DND-41 (cell line): ENCODE data around the gene NDUFAF4.

Source experiments
- EZH2 ChIP-seq: IDR thresholded peaks from 3 replicates; pipeline ENCODE4 v1.6.1; 2012; ENCODE audit warnings: borderline replicate concordance, low read depth, mild to moderate bottlenecking, moderate library complexity, low read length, inconsistent platforms; ENCODE audit not compliant: severe bottlenecking
- TF ChIP-seq, protein P1 (sequence below): IDR thresholded peaks from 2 replicates; pipeline ENCODE4 v1.5.1; 2012; ENCODE audit warnings: borderline replicate concordance, low read length, moderate library complexity, mild to moderate bottlenecking; ENCODE audit not compliant: poor library complexity, severe bottlenecking; ENCODE audit errors: extremely low read depth

DNA sequence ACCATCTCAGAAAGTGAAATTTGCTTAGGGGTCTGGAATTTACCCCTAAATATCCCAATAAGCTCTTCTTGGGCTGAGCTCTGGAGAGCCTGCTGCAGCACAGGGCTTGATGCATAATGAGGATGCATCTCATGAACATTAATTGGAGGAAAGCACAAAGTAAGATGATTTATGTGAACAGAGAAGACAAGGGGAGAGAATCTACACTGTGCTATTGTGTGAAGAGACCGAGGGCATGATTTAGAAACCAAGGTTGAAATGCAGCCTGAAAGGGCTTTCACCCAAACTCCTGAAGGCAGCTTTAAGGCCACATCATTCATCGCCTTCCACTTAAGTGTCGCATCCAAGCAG, 32.7 kb downstream of the NDUFAF4 start:
- TF ChIP-seq EZH2: no peak
- TF ChIP-seq, protein P1, sequence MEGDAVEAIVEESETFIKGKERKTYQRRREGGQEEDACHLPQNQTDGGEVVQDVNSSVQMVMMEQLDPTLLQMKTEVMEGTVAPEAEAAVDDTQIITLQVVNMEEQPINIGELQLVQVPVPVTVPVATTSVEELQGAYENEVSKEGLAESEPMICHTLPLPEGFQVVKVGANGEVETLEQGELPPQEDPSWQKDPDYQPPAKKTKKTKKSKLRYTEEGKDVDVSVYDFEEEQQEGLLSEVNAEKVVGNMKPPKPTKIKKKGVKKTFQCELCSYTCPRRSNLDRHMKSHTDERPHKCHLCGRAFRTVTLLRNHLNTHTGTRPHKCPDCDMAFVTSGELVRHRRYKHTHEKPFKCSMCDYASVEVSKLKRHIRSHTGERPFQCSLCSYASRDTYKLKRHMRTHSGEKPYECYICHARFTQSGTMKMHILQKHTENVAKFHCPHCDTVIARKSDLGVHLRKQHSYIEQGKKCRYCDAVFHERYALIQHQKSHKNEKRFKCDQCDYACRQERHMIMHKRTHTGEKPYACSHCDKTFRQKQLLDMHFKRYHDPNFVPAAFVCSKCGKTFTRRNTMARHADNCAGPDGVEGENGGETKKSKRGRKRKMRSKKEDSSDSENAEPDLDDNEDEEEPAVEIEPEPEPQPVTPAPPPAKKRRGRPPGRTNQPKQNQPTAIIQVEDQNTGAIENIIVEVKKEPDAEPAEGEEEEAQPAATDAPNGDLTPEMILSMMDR: no peak
